Stimulated activated CD4-positive, alpha-beta T cell treated with anti-CD3 and anti-CD28 coated beads, Interleukin-4, amount 100 ng/mL, for 48 hours (primary cell): ENCODE measurements around the gene CASKIN2.
"Not testable (repeated sequence)": the region's sequence is repeated elsewhere in the genome, so short reads cannot be mapped to it uniquely, and the experiment has no call there.

ENCODE experiments used
- DNase-seq, 2 donors: peaks; one replicate each; pipeline ENCODE4 v3.0.0-alpha.2; 2020; ENCODE audit warnings: low read depth in 2 of 2

CASKIN2 gene

DNA sequence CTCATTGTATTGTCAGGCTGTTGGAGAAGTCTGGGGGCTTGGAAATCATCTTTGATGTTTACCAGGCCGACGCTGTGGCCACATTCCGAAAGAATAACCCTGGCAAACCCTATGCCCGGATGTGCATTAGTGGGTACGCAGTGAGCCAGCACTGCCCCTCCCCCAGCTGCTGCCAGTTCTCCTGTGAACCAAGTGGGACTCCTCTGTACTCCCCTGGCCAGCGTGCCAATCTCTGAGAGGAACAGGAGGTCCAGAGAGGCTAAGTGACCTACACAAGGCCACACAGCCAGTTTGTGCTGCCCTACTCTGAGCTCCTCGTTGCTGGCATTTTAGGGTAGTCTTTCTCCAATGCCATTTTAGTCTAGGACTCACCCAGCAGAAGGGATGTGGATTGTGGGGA is 8.3 kb upstream of the CASKIN2 start:
- DNase-seq: no peak

DNA sequence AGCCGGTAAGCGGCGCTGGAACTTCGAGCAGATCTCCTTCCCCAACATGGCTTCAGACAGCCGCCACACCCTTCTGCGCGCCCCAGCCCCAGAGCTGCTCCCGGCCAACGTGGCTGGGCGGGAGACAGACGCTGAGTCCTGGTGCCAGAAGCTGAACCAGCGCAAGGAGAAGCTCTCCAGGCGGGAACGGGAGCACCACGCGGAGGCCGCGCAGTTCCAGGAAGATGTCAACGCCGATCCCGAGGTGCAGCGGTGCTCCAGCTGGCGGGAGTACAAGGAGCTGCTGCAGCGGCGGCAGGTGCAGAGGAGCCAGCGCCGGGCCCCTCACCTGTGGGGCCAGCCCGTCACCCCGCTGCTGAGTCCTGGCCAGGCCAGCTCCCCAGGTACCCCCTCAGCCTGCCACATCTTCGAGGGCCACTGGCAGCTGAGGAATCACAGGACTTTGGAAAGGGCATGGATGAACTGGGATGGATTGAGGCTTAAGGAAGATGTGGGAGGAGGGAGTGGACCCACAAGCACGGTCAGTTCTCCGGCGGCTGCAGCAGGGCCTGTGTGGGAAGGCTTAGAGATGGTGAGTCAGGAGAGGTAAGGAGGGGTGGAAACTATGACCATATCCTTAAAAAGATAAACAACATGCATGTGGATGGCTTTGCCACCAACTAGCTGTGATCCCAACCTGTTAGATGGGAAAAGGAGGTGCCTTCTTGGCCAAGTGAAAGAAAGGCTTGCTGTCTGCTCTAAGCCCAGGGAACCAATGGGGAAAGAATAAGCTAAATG is 6.8 kb upstream of the CASKIN2 start:
- DNase-seq: no peak

DNA sequence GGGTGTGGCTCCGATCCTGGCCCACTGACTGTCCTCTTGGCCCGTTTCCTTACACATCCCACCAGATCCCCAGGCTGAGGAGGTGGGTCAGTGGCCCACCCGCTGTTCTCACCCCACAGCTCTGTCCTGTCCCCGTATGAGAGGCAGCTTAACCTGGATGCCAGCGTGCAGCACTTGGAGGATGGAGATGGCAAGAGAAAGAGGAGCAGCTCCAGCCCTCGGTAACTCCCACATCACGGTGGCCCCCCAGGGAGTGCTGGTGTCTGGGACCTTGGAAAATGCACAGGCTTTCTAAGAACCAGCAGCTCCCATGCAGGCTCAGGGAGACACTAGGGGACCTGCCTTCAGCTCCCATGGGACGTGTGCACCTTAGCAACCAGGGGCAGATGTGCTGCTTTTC is 6.0 kb upstream of the CASKIN2 start:
- DNase-seq: no peak

DNA sequence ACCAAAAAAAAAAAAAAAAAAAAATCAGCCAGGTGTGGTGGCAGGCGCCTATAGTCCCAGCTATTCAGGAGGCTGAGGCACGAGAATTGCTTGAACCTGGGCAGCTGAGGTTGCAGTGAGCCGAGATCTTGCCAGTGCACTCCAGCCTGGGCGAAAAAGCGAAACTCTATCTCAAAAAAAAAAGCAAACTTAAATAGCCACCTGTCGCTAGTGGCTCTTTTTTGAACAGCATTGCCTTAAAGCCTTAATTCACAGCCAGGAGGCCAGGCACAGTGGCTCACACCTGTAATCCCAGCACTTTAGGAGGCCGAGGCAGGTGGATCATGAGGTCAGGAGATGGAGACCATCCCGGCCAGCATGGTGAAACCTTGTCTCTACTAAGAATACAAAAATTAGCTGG is 5.1 kb upstream of the CASKIN2 start:
- not testable (repeated sequence) for DNase-seq

DNA sequence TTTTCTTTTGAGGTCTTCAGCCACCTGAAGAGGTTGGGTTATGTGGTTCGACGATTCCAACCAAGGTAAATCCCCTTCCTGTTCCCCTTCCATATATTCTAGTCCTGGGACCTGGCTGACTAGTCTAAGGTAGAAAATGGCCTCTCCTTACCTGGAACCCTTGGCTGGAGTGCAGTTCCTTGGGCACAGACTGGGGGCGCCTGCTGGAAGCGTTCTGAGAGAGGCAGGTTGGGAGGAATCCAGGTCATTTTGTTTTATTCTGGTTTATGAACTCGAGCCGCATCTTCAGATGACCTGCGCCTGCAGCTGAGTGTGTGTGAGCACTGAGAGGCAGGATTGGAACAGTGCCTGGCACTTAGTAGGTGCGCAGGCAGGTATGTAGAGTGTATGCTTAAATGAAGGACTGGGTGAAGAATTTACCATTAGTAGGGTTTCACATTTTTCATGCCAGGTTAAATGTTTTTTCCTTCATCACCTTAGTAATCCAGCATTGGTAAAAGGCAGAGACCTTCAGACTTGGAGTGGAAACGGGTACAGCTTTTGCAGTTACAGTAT is 3.7 kb upstream of the CASKIN2 start:
- no peak for DNase-seq

DNA sequence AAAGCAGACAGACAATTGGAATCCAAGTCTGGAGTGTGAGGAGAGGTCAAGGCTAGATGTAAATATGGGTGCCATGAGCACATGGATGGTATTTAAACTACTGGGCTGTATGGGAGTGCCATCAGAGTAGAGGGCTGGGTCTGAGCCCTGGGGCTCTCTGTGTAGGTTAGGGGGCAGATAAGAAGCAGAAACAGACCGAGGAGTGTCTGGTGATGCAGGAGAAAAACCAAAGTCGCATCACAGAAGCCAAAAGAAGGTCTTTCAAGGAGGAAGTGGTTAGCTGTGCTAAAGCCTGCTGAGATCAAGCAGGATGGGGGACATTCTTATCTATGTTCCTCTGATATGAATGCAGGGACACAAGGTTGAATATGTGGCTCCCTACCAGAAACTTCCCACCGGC is 2.9 kb upstream of the CASKIN2 start:
- no peak for DNase-seq

DNA sequence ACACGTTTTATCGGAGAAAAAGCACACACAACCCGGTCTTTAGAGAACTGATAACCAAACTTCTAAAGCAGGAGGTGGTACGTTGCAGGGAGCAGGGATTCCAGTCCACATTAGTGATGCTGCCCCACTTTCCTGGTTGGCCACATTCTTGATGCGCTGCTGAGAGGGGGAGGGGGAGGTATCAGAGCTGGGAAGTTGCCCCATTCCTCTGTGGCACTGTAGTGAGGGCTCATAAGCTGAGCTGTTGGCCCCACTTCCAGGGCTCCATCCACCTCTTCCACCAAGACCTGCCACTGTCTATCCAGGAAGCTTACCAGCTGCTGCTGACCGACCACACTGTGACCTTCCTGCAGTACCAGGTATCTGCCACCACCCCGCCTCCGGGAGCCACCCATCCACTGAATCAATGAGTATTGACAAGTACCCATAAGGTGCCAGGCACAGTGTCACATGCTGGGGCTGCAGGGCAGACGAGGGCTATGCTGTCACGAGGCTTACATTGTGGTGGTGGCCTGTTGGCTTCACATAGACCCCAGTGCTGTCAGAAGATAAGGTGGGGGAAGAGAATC is 2.0 kb upstream of the CASKIN2 start:
- no peak for DNase-seq

DNA sequence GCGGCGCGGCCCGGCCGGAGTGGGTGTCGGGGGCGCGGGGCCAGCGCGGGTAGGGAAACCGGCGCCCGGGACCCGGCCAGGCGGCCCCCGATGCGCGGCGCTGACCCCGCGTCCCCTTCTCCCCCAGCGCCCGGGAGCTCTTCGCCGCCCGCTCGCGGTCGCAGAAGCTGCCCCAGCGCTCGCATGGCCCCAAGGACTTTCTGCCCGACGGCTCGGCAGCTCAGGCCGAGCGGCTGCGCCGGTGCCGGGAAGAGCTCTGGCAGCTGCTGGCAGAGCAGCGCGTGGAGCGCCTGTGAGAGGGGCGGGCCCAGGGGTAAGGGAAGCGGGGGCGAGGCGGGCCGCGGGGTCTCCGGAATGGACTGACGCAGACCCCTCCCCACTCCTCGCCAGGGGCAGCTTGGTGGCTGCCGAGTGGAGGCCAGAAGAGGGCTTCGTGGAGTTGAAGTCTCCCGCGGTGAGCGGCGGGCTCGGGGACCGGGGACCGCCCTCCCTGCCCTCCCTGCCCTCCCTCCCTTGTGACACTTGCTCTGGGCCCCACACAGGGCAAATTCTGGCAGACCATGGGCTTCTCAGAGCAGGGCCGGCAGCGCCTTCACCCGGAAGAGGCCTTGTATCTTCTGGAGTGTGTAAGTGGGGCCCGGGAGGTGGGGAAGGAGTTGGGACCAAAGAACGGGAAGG is 1.4 kb upstream of the CASKIN2 start:
- DNase-seq: no peak

DNA sequence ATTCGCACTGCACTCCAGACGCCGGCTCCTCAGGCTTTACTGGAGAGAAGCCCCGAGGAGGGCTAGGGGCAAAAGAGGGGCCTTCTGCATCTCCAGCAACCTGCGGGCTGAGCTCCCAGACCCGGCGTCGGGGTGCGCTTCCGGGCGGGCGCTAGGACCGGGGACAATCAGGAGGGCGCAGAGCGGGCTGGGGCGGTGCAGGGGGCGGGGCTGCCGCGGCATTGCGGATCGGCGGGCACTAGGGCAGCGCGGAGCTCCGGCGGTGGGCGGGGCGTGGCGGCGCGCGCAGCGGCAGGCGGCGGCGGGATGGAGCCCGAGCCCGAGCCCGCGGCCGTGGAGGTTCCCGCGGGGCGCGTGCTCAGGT is 900 bp upstream of the CASKIN2 start, which contains the start of gene TSEN54:
Gene TSEN54 (plus strand): TSS at position 274 of the 364 bp plus-strand sequence. CDS start 33 bp downstream, at position 307.
- DNase-seq: peak; percentile 95 to 96

DNA sequence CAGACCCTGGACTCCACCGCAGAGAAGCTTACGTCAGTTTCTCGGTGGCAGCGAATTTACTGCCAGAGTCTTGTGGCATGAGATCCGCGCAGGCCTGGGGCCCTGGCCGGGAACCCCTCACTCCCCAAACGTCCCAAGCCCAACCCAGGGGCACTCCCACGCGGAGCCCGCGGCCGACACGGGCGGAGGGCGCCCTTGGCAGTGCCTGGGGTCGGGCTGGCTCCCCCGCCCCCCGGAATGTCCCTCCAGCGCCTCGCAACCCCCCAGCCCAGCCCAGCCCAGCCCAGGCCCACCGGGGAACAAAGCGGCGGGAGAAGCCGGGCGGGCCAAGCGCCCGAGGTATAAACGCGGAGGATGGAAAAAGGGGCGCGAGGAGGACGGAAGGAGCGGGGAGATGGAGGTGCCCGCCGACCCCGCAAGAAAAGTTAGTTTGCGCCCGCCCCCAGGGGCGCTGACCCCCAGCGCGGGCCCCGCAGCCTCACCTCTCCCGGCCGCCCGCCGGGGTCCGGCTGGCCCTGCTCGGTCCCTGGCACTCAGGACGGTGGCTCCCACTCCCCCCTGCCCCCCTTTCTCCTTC is 330 bp downstream of the CASKIN2 start:
- DNase-seq: no peak

DNA sequence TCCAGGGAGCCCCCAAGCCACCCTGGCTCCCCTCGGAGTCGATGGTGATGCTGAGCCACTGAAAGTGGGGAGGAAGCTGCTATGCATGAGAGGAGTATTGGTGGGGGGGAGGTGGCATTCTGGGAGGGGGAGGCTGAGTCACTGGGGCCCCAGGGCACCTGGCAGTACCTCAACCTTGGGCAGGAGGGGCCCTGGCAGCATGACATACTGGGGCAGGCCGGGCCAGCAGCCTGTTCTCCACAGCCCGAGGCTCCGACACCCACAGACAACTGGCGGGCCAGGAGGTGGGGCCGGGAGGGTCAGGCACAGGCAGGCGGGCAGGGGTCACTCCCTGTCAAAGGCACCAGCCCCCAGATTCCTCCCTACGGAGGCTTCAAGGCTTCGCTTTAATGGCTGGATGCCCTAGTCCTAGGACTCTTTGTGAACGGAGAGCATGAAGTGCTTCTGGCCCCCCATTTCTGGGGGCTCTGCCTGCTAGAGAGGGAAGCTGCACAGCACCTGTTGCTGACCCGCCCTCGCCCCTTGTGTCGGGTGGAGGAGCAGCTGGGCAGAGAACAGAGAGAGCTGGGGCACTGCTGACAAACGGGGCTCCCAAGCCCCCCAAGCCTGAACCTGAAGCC is 928 bp downstream of the CASKIN2 start:
- no peak for DNase-seq

DNA sequence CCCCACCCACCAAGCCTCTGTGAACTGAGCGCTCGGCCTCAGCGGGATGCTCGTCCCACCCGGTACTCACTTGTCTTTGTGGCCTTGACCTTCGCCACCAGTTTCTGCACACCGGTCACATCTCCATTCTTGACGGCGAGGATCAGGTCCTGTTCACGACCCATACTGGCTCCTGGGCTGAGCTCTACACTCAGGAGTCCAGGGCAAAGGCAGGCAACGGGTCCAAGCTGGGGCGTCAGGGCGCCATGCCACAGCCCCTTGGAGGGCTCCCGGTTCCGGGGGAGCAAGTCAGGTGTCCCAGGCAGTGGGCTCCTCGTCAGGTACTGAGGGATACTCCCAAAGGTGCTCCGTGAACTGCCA is 1.7 kb downstream of the CASKIN2 start:
- DNase-seq: no peak

DNA sequence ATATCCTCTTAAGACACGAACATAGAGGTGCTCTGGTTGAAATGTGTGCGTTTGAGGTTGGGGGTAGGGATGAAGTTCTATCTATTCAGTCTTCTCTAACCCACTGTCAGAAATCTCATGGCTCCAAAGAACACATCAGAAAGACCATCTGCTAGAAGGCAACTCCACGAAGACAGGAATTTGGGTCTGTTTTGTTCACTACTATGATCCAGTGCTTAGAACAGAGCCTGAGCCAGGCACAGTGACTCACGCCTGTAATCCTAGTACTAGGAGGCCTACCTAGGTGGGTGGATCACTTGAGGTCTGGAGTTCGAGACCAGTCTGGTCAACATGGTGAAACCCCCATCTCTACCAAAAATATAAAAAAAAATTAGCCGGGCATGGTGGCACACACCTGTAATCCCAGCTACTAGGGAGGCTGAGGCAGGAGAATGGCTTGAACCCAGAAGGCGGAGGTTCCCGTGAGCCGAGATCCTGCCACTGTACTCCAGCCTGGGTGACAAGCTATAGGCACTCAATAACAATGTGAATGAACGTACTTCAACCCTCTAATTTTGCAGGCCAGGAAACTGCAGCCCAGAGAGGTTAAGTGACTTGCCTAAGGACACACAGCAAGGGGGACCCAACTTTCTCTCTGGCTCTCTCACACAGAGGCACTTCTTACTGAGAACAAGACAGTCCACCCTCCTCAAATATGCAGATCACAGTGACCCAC is 2.3 kb downstream of the CASKIN2 start:
- no peak for DNase-seq

DNA sequence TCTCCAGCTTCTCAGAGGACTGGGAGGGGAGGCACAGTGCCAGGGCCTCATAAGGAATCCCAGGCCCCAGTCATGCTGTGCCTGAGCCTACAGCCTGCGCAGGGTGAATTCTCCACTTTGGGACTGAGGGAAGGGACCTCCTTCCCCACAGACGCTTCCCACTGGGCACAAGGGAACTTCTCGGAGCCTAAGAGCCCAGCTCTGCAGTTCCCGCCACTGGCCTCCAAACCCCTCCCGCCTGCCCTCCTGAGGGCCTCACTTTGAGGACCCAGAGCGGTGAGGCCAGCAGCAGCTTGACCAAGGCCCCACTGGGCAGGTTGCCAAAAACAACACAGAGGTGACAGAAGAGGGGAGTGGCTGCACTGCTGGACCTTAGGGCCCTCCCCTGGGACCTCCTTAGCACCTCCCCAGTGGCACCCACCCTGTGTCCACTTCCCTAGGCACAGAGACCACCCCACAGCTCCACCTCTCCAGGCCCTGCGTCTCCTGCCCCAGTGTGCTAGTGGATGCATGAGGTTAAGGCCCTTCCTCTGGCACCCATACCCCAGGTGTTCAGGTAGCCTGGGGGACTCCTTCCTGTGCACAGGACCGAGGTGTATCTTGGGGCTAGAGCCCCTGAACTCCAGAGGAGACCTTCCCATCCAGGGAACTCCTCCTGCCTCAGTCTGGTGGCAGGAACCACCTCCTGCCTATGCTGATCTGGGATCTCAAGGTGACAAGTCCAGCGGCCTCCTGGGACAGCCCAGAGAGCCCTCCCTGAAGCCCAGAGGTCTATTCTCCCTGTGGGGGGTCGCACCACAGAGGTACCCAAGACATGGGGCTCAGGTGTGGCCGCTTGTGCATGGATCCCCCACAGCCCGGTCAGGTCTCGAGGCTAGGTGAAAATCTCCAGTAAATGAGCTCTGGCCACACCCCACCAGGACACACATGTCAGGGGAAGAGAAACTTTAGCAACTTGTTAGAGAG is 3.4 kb downstream of the CASKIN2 start:
- DNase-seq: no peak

DNA sequence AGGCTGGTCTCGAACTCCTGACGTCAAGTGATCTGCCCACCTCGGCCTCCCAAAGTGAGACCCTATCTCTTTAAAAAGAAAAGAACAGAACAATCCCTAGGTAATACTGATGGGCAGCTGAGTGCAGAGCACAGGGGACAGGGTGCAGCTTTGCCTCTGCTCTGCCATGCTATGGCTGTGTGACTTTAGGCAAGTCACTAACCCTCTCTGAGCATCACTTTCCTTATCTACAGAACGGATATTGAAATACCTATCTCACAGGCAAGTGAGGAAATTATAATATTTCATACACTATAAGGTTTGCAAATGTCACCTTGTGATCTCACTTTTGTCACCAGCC is 4.1 kb downstream of the CASKIN2 start:
- no peak for DNase-seq

DNA sequence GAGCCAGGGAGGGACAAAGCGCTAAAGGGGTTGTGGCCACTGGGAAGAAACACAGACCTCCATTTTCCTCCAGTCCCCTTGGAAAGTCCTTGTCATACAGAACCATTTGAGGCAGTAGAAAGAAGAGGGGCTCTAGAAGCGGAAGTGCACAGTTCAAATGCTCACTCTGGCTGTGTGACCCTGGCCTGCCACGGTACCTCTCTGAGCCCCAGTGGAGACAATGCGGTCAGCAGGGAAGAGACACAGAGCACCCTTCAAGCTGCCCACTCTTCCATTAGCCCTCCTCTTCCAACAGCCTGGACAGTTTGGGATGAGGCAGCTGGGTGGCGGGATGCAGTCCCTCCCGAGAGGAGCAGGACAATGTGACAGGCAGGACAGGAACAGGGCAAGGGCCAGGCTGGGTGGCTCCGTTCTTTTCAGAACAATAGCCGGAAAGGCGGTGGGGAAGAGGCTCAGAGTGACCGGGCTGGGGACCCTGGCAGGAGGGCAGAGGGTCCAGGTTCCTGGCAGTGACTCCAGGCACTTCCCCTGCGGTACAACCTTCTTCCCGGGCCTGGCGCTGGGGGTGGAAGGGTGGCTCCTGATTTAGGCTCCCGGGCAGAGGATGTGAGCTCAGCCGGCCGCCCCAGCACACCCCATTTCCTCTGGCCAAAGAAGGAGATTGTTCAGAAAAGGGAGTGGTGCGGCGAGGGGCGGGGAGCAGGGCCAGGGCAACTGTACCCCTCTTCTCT is 5.6 kb downstream of the CASKIN2 start:
- DNase-seq: no peak

DNA sequence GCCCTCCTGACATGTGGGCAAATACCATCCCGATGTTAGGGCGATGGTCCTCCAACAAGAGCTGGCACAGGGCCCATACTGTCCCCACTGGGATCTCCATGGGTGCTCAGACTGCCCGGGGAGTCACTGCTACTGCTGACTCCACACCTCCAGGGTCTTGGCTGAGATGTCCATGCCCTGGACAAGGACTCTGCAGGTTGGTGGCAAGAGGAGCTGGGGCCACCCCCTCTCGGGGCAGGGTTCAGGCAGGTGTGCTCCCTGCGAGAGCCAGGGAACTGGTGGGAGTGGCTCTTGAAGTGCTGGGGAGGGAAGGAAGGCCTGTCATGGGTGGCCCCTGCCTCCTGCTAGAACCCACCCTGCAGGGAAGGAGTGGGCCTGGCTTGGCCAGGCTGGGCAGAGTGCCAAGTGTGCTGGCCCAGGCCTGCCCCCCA is 6.4 kb downstream of the CASKIN2 start:
- DNase-seq: no peak

DNA sequence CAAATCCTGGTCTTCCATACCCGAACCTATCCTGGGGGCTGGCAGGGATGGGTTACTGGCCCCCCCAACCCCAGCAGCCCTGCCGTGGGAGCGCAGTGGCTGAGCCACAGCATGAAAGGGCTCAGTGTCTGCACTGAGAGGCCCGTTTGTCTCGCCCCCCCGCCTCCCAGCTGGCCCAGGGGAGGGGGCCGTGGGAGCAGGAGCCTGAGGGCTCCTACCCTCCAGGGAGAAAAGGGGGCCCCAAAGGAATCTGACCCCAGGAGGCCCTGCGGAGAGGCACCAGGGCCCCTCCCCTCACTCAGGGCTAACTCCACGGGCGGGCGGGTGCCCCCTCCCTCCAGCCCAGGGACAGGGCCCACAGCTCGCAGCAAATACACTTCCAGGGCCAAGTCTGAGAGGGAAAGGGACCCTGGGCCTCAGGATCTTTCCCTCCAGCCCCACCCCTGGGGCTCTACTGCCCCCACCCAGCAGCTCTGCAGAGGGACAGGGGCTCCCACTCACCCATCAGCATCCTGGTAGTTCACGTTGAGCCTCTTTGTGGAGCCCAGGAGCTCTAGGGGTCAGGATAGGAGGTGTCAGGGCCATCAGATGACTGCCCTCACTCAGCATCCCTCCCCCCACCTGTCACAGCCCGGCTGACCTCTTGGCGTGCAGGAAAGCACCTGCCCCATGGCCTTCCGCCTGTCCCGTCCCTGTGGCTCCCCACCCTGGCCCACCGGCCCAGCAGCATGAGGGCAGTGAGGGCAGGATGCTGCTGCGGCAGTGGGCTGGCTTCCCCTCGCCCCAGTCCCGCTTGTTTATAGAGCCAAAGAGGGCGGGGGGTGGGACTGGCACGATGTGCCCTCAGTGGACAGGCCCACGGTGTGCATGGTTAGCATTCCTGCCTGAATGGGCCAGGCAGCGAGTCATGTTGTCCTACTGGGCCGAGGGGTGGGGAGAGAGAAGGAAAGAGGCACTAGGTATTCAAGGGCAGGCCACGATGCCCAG is 7.3 kb downstream of the CASKIN2 start:
- no peak for DNase-seq
